Raji (cell line): ENCODE results near the gene ATG14.

ENCODE experiments used
- POLR2A ChIP-seq: IDR thresholded peaks from 2 replicates; pipeline ENCODE4 v1.6.1; 2011; ENCODE audit warnings: low read depth, low read length, control low read depth; ENCODE audit not compliant: insufficient read depth

ATG14 gene

GRCh38 chr14:55373784-55374705, 37.6 kb downstream of the ATG14 start:
- TF ChIP-seq POLR2A = no peak

DNA sequence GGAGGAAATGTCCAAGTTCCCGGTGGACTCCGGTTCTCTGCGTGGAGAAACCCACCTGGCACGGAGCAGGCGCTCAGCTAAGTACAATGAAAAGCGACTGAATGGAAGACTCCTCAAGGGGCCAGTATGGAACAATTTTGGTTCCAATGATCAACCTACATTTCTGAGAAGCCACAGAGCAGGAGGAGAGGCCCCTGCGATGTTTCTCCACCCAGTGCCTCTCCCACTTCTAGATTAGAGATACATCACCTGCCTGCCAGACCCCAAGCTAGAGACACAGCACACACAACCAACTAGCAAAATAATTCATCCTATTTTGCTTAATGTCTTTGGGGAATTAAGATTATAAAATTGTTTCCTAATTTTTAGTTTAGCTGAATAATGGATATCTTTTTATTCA, 38.8 kb downstream of the ATG14 start:
- no peak for TF ChIP-seq POLR2A

DNA sequence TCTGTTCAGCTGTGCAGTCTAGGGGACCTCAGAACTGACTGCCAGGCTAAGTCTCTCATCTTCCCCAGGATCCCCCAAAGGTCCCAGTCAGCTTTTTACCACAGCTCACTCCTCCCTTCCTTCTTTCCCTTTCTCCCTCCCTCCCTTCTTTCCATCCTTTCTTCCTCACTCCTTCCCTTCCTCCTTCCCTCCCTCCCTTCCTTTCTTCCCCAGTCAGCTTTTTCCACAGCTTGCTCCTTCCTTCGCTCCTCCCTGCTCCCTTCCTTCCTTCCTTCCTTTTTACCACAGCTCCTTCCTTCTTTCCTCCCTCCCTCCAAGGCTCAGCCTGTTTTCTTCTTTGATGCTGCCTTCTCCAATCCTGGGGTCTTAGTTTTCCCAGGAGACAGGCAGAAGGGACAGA, 39.2 kb downstream of the ATG14 start:
- TF ChIP-seq POLR2A = no peak

- TF ChIP-seq POLR2A = no peak
Measured at GRCh38 chr14:55370883-55371455, 40.7 kb downstream of the ATG14 start.

GRCh38 chr14:55366271-55366670, 45.4 kb downstream of the ATG14 start:
- no peak for TF ChIP-seq POLR2A

DNA sequence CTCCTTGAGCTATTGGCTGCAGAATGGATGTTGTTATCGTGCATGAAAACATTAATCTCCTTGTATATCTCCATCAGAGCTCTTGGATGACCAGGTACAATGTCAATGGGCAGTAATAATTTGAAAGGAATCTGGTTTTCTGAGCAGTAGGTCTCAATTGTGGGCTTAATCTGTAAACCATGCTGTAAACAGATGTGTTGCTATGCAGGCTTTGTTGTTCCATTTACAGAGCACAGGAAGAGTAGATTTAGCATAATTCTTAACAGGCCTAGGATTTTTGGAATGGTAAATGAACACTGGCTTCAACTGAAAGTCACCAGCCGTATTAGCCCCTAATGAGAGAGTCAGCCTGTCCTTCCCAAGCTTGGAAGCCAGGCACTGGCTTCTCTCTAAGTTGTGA, 50.4 kb downstream of the ATG14 start:
- no peak for TF ChIP-seq POLR2A

DNA sequence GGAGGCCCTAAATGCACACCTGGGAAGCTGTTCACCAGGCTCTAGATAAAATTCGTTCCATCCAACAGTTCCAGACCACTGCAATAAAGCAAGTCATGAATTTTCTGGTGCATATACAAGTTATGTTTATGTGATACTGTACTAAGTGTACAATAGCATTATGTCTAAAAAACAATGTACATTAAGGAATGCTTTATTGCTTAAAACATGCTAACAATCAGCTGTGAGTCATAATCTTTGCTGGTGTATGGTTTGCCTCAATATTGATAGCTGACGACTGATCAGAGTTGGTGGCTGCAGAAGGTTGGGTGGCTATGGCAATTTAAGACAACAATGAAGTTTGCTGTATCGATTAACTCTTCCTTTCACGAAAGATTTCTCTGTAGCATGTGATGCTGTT, 52.3 kb downstream of the ATG14 start:
- no peak for TF ChIP-seq POLR2A

GRCh38 chr14:55356913-55357312, 54.7 kb downstream of the ATG14 start:
- no peak for TF ChIP-seq POLR2A

DNA sequence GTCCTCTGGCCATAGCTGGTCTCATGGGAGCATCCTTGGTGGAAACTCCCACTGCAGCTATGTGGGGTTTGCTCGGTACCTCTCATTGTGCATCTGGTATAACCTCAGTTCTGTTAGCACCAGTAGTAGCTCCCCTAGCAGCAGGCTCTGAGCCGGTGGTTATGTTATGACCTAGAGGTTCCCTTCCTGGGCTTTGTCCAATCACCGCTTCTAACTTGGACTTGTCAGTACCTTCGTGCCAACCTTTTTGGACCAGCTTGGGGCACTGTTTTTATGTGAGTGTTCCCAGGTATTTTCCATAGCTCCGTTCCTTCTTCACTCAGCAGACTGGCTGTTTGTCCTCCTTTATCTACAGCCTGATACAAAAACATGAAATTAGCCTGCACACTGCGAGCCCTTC, 55.7 kb downstream of the ATG14 start:
- no peak for TF ChIP-seq POLR2A

DNA sequence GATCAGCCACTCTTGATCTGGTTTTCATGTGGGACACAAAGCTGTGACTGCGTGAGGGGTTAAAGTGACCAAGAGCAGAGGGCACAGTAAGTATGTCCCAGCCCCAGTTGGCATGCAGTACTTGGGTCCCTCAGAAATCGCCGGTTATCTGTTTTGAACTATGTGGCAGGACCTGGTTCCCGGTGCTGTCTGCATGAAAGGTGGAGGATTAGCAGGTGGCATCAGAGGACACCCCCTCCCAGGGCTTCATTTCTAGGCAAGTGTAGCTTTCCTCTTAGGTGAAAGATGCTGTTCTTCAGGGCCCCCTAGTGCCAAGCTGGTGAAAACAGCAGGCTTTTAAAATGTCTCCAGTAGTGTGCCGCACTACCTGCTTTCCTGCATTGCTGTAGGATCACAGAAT, 57.1 kb downstream of the ATG14 start:
- no peak for TF ChIP-seq POLR2A

- no peak for TF ChIP-seq POLR2A
Measured at GRCh38 chr14:55353686-55354467, 57.8 kb downstream of the ATG14 start.

DNA sequence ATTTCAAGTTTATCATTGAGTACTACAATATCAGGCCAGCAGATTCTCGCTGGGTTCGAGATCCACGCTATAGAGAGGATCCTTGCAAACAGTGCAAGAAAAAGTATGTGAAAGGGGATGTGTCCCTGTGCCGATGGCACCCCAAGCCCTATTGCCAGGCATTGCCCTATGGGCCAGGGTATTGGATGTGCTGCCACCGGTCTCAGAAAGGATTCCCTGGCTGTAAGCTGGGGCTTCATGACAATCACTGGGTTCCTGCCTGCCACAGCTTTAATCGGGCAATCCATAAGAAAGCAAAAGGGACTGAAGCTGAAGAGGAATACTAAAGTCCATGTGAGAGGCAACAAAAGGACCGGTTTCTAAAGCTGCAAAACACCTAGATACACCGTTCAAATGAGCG, 59.4 kb downstream of the ATG14 start:
- TF ChIP-seq POLR2A = no peak

GRCh38 chr14:55351111-55351510, 60.5 kb downstream of the ATG14 start:
- TF ChIP-seq POLR2A = no peak

DNA sequence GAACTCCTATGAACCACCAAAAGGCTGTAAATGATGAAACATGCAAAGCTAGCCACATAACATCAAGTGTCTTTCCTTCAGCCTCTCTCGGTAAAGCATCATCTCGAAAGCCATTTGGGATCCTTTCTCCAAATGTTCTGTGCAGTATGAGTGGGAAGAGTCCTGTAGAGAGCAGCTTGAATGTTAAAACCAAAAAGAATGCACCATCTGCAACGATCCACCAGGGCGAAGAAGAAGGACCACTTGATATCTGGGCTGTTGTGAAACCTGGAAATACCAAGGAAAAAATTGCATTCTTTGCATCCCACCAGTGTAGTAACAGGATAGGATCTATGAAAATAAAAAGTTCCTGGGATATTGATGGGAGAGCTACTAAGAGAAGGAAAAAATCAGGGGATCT, 61.2 kb downstream of the ATG14 start:
- TF ChIP-seq POLR2A = no peak

GRCh38 chr14:55349565-55349964, 62.1 kb downstream of the ATG14 start:
- no peak for TF ChIP-seq POLR2A
